ENCODE results near the gene TMEM25.
"Not testable (repeated sequence)": the region's sequence is repeated elsewhere in the genome, so short reads cannot be mapped to it uniquely, and the experiment has no call there.

The TMEM25 gene

GRCh38 chr11:118530683-118531596, at the start of gene TMEM25:
TMEM25 (plus strand) TSS chr11:118531192; CDS start chr11:118531802, 610 bp downstream.
- H3K9me3 Mint-ChIP-seq = no peaks in the 10 kb centered on the region
- H3K4me3 Mint-ChIP-seq = peak within 1 kb of the TSS; percentile 98
- TF ChIP-seq, protein P1, sequence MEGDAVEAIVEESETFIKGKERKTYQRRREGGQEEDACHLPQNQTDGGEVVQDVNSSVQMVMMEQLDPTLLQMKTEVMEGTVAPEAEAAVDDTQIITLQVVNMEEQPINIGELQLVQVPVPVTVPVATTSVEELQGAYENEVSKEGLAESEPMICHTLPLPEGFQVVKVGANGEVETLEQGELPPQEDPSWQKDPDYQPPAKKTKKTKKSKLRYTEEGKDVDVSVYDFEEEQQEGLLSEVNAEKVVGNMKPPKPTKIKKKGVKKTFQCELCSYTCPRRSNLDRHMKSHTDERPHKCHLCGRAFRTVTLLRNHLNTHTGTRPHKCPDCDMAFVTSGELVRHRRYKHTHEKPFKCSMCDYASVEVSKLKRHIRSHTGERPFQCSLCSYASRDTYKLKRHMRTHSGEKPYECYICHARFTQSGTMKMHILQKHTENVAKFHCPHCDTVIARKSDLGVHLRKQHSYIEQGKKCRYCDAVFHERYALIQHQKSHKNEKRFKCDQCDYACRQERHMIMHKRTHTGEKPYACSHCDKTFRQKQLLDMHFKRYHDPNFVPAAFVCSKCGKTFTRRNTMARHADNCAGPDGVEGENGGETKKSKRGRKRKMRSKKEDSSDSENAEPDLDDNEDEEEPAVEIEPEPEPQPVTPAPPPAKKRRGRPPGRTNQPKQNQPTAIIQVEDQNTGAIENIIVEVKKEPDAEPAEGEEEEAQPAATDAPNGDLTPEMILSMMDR (IDR thresholded peaks at IDR 0.05) = no peak
- H3K36me3 Mint-ChIP-seq (ENCODE audit: low read depth) = peaks cover 16% of the 10 kb centered on the region
- peaks cover 16% of the 10 kb centered on the region for H3K27me3 Mint-ChIP-seq (ENCODE audit: low read depth, poor library complexity)
- H3K27ac Mint-ChIP-seq = no peak within 1 kb of the TSS
- DNase-seq = peak; percentile 79
- H3K4me1 Mint-ChIP-seq = peaks cover 36% of the 10 kb centered on the region

- H3K4me1 Mint-ChIP-seq; H3K27me3 Mint-ChIP-seq (ENCODE audit: low read depth, poor library complexity); H3K4me3 Mint-ChIP-seq; H3K27ac Mint-ChIP-seq; DNase-seq; H3K9me3 Mint-ChIP-seq: not testable (repeated sequence)
- H3K36me3 Mint-ChIP-seq (ENCODE audit: low read depth) = peaks cover 78% of the 10 kb centered on the region
Measured at GRCh38 chr11:118481238-118481637, 49.8 kb upstream of the TMEM25 start.

GRCh38 chr11:118484405-118484804, 46.6 kb upstream of the TMEM25 start:
- peaks cover 68% of the 10 kb centered on the region for H3K36me3 Mint-ChIP-seq (ENCODE audit: low read depth)
- H3K27ac Mint-ChIP-seq = no peak overlapping the region
- no peaks in the 10 kb centered on the region for H3K9me3 Mint-ChIP-seq
- H3K27me3 Mint-ChIP-seq (ENCODE audit: low read depth, poor library complexity) = no peaks in the 10 kb centered on the region
- H3K4me3 Mint-ChIP-seq = no peak overlapping the region
- H3K4me1 Mint-ChIP-seq = no peaks in the 10 kb centered on the region
- DNase-seq = no peak
- TF ChIP-seq, protein P1 (IDR thresholded peaks at IDR 0.05) = no peak

DNA sequence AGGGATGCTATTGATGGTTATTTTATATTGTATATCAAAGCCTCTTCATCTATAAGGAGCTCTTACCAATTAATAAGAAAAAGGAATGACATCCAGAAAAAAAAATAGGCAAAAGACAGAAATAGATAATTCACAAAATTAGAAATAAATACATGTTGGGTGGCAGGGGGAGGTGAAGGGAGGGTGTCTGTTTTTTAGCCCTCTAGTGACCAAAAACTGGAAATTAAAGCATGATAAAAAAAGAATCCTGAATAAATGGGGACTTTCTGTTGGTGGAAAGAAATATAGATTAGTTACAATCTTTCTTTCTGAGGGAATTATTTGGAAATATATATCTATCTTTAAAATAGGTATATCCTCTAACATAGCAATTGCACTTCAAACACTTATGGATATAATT, 45.7 kb upstream of the TMEM25 start:
- no peaks in the 10 kb centered on the region for H3K4me1 Mint-ChIP-seq
- no peaks in the 10 kb centered on the region for H3K27me3 Mint-ChIP-seq (ENCODE audit: low read depth, poor library complexity)
- no peak overlapping the region for H3K27ac Mint-ChIP-seq
- H3K36me3 Mint-ChIP-seq (ENCODE audit: low read depth) = peaks cover 68% of the 10 kb centered on the region
- DNase-seq = no peak
- no peaks in the 10 kb centered on the region for H3K9me3 Mint-ChIP-seq
- no peak overlapping the region for H3K4me3 Mint-ChIP-seq
- TF ChIP-seq, protein P1 (IDR thresholded peaks at IDR 0.05) = no peak

DNA sequence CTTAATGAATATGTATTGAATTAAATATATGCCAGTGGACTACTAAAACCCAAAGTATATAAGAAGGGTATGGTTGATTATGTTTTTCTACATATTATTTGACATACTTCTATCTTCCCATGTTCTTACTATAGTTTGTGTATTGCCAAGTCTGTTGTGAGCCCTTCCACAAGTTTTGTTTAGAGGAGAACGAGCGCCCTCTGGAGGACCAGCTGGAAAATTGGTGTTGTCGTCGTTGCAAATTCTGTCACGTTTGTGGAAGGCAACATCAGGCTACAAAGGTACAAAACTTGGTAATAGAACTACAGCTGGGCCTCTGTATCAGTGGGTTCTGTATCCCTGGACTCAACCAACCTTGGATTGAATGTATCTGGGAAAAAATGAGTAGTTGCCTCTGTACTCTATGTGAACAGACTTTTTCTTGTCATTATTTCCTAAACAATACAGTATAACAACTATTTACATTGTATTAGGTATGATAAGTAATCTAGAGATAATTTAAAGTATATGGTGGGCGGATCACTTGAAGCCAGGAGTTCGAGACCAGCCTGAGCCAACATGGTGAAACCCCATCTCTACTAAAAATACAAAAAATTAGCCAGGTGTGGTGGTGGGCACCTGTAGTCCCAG, 42.4 kb upstream of the TMEM25 start:
- H3K4me1 Mint-ChIP-seq = peaks cover 12% of the 10 kb centered on the region
- no peak overlapping the region for H3K4me3 Mint-ChIP-seq
- TF ChIP-seq, protein P1 (IDR thresholded peaks at IDR 0.05) = peak; percentile 80
- H3K9me3 Mint-ChIP-seq = no peaks in the 10 kb centered on the region
- no peaks in the 10 kb centered on the region for H3K27me3 Mint-ChIP-seq (ENCODE audit: low read depth, poor library complexity)
- H3K27ac Mint-ChIP-seq = no peak overlapping the region
- DNase-seq = peak; percentile 77
- peaks cover 68% of the 10 kb centered on the region for H3K36me3 Mint-ChIP-seq (ENCODE audit: low read depth)

- no peak for DNase-seq
- peaks cover 74% of the 10 kb centered on the region for H3K36me3 Mint-ChIP-seq (ENCODE audit: low read depth)
- TF ChIP-seq, protein P1 (IDR thresholded peaks at IDR 0.05) = no peak
- no peak overlapping the region for H3K4me3 Mint-ChIP-seq
- H3K27me3 Mint-ChIP-seq (ENCODE audit: low read depth, poor library complexity) = no peaks in the 10 kb centered on the region
- H3K27ac Mint-ChIP-seq = no peak overlapping the region
- peaks cover 12% of the 10 kb centered on the region for H3K4me1 Mint-ChIP-seq
- no peaks in the 10 kb centered on the region for H3K9me3 Mint-ChIP-seq
Measured at GRCh38 chr11:118491041-118491440, 40.0 kb upstream of the TMEM25 start.
